ENCODE results near the gene PRKCI.
"Not testable (repeated sequence)": the region's sequence is repeated elsewhere in the genome, so short reads cannot be mapped to it uniquely, and the experiment has no call there.

Gene PRKCI

DNA sequence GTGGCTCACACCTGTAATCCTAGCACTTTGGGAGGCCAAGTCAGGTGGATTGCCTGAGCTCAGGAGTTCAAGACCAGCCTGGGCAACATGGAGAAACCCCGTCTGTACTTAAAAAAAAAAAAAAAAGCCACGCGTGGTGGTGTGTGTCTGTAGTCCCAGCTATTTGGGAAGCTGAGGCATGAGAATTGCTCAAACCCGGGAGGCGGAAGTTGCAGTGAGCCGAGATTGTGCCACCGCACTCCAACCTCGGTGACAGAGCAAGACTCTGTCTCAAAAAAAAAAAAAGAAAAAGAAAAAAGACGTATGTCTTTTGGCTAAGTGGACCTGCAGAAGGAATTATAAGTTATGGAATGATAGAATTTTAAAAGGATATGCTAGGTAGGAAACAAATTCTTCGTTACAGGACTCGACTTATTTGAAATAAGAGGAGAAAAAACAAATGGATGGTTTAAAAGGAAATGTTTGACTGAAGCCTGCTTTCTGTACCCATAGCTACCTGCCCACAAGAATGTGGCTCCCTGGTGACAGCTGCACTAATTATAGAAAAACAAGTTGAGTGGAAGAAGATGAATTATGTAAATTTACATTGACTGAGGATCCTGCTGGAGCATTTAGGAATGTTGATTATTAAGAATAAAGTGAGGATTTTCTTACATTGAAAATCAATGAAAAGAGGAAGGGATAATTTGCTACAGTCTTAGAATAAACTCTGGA lies 99.3 kb downstream of the PRKCI start:
- H3K4me3 ChIP-seq (ENCODE audit: control insufficient read depth, low read depth, low read length) = no peak overlapping the region
- no peak for TF ChIP-seq CTCF (IDR thresholded peaks at IDR 0.05; ENCODE audit: control insufficient read depth, insufficient read depth, low read depth, low read length, missing control alignments)
- DNase-seq (ENCODE audit: low read depth) = no peak

- no peak overlapping the region for H3K4me3 ChIP-seq (ENCODE audit: control insufficient read depth, low read depth, low read length)
- no peak for DNase-seq (ENCODE audit: low read depth)
- TF ChIP-seq CTCF (IDR thresholded peaks at IDR 0.05; ENCODE audit: control insufficient read depth, insufficient read depth, low read depth, low read length, missing control alignments) = no peak
Observed at GRCh38 chr3:170322566-170323269, 100.5 kb downstream of the PRKCI start.

DNA sequence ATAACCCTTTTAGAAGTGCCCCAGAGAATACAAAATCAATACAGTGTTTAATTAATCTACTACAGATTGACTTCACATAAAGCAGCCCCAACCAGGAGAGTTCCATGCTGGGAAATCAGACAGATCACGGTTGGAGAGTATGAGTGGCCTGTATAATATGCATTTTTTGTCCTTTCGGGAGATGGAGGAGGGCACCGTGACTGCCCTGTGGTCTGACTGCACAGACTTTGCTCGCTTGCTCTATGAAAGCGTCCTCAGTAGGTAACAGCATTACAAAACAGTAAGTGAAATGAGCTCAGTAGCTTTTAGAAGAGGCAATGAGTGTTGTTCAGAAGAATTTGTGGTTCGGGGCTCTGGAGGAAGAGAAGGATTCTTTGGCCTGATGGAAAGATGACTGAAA lies 101.1 kb downstream of the PRKCI start:
- no peak for TF ChIP-seq CTCF (IDR thresholded peaks at IDR 0.05; ENCODE audit: control insufficient read depth, insufficient read depth, low read depth, low read length, missing control alignments)
- no peak overlapping the region for H3K4me3 ChIP-seq (ENCODE audit: control insufficient read depth, low read depth, low read length)
- DNase-seq (ENCODE audit: low read depth) = no peak

- no peak for DNase-seq (ENCODE audit: low read depth)
- no peak overlapping the region for H3K4me3 ChIP-seq (ENCODE audit: control insufficient read depth, low read depth, low read length)
- no peak for TF ChIP-seq CTCF (IDR thresholded peaks at IDR 0.05; ENCODE audit: control insufficient read depth, insufficient read depth, low read depth, low read length, missing control alignments)
Observed at GRCh38 chr3:170324962-170325361, 102.7 kb downstream of the PRKCI start.

GRCh38 chr3:170327040-170327808 lies 105.0 kb downstream of the PRKCI start:
- H3K4me3 ChIP-seq (ENCODE audit: control insufficient read depth, low read depth, low read length) = no peak overlapping the region
- TF ChIP-seq CTCF (IDR thresholded peaks at IDR 0.05; ENCODE audit: control insufficient read depth, insufficient read depth, low read depth, low read length, missing control alignments) = no peak
- DNase-seq (ENCODE audit: low read depth) = no peak

DNA sequence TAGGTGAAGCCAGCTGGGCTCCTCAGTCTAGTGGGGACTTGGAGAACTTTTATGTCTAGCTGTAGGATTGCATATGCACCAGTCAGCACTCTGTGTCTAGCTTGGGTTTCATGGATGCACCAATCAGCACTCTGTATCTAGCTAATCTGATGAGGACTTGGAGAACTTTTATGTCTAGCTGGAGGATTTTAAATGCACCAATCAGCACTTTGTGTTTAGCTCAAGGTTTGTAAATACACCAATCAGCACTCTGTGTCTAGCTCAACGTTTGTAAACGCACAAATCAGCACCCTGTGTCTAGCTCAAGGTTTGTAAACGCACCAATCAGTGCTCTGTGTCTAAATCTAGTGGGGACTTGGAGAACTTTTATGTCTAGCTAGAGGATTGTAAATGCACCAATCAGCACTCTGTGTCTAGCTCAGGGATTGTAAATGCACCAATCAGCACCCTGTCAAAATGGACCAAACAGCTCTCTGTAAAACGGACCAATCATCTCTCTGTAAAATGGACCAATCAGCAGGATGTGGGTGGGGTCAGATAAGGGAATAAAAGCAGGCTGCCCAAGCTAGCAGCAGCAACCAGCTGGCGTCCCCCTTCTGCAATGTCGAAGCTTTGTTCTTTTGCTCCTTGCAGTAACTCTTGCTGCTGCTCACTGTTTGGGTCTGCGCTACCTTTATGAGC lies 105.8 kb downstream of the PRKCI start:
- not testable (repeated sequence) for H3K4me3 ChIP-seq (ENCODE audit: control insufficient read depth, low read depth, low read length); DNase-seq (ENCODE audit: low read depth)
